Globus pallidus (tissue), 1 donor: ENCODE measurements around the gene IL16.
A peak's percentile ranks its signal among the peaks of the same experiment; 100 is the strongest.

ENCODE experiments used
- DNase-seq: peaks from one replicate; pipeline ENCODE4 v3.0.0-alpha.2; 2015; ENCODE audit warnings: low spot score

IL16 gene

DNA sequence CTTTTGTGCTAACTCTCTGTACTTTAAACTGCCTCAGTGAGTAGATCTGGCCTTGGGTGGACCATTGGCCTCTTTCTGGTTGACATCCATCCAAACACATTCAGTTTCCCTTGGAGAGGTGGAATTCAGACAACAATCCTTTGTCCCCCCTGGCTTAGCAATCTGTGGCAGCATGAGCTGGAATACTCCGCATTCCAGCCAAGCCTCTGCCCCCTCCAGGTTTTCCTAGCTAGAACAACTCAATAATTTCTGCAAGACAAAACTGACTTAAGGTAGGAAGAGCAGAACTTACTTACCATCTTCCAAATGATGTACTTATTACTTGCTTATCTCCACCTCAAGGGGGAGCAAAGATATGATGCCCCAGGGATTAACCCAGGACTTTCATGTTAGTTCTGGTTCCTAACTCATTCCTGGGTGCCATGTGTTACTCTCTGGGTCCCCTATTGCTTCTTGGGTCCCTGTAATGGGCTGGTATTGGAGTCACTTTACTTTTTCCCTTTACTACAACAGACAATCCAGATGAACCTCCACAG, 21.8 kb upstream of the IL16 start:
- DNase-seq: no peak

- DNase-seq: no peak
Observed at GRCh38 chr15:81175496-81175895, 21.2 kb upstream of the IL16 start.

DNA sequence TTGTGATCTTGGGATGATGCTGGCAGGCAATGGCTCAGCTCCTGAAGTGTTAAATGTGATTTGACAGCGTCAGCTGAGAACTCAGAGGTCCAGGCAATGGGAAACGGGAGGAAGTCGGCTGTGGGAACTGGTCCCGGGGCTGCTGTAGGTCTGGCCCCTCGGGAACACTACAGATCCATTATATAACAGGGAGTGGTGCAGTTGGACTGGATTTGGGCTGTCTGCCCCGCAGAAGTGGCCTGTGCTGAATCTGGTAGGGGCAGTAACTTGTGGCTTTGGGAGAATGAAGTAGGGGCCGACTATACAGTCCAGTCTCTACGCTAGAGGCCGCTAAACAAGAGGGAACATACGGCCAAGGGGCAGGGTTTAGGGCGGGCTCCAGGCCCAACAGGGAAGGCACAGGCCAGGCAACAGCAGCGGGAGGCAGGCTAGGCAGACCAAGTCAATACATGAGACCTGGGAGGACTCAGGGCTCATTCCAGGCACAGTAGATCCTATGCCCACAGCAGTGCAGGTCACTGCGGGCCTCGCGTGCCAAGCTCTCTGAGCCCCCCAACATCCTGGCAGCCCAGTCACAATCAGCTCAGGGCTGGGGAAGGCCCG, 20.3 kb upstream of the IL16 start:
- DNase-seq: no peak

- DNase-seq: no peak
Observed at GRCh38 chr15:81178365-81178764, 18.3 kb upstream of the IL16 start.

- no peak for DNase-seq
Observed at GRCh38 chr15:81181220-81181619, 15.5 kb upstream of the IL16 start.

- peak; percentile 40 for DNase-seq
Observed at GRCh38 chr15:81182031-81182755, 14.5 kb upstream of the IL16 start.

DNA sequence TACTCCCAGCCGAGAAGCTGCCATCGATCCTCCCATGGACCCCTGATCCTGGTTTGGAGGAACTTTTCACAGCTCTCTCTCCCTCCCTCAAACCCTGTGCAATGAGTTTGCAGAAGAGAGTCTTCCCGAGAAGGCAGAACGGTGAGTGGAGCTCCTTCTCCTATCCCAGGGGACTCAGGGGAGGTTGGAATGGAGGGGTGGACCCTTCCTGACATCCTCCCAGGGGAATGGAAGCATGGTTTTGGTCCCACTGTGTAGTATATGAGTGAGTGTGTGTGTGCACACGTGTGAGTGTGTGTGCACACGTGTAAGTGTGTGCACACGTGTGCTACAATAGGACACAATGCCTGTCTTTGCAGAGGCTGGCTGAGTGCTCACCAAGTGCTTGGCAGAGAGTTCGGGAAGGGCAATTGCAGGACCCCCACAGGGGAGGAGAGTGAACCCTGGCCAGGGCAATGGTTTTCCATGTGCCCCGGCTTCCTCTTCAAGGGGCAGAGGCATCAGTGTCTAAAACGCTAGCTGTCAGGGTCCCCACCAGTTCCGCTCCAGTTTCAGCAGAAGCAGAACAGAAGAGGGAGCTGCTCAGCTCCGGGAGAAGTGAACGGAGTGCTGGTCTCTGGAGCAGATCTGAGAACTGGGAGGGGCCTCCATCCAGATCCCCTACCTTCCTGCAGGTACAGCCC, 13.8 kb upstream of the IL16 start:
- DNase-seq: no peak

- no peak for DNase-seq
Observed at GRCh38 chr15:81183439-81183775, 13.3 kb upstream of the IL16 start.

- no peak for DNase-seq
Observed at GRCh38 chr15:81184188-81184587, 12.5 kb upstream of the IL16 start.

DNA sequence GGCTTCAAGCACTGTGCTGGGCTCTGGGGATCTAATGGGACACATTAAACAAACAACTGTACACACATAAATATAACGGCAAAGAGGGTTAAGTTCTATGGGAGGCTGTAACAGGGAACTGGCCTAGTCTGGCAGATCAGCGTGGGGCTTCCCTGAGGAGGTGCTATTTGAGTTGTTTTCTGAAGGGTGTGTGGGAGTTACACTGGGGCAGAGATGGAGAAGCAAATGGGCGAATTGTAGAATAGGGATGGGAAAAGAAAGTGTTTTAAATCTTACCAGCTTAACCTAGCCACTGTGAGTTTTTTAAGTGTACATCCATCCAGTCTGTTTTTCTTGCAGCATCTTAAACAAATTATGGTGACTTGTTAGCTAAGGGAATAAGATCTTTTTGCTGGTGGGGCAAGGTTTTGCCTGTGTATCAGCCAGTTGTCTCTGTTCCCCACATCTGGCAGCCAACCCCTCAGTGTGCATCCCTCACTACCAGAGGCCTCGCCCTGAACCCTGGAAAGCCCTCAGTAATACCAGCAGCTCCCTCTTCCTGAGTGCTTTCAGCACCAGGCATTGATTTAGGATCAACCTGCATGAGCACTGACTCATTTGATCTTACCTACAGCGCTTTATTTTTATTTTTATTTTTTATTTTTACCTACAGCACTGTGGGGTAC, 10.9 kb upstream of the IL16 start:
- no peak for DNase-seq

DNA sequence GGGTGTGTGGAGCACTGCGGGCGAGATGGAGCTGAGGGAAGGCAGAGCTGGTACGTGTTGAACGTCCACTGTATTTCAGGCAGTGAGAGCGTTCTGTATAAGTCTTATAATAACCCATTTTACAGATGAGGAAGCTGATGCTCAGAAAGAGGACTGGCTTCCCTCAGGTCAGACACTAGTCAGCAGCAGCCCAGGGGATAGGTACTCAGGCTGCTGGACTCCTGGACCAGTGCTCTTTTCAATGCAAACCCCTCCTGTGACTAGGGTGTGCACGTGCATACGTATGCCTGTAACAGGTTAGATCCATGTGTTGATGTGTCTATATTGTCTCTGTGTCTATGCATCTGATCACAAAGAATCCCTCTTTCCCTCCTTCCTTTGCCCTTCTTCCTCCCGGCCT, 8.3 kb upstream of the IL16 start:
- no peak for DNase-seq

- DNase-seq: no peak
Observed at GRCh38 chr15:81189583-81190283, 6.9 kb upstream of the IL16 start.

- DNase-seq: no peak
Observed at GRCh38 chr15:81190922-81191507, 5.7 kb upstream of the IL16 start.

GRCh38 chr15:81191701-81192100, 5.0 kb upstream of the IL16 start:
- no peak for DNase-seq

DNA sequence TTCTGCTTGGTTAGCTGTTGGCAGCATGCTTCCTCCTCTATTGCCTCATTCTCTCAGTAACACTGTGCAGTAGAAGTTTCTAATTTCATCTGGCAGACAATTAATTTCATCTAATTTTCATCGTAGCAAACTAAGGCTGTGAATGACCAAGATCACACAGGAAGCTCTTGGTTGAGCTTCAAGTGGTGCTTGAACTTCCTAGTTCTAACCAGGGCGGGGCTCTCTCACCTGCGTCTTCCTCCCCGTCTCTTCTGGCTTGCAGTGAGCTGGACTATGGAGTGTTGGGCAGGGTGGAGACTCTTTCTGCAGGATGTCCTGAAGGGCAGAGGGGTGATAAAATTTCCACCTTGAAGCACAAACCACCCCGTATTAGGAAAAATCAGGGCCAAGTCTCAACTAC, 2.0 kb upstream of the IL16 start:
- DNase-seq: no peak

GRCh38 chr15:81195339-81195864, 1.3 kb upstream of the IL16 start:
- peak; percentile 42 for DNase-seq

DNA sequence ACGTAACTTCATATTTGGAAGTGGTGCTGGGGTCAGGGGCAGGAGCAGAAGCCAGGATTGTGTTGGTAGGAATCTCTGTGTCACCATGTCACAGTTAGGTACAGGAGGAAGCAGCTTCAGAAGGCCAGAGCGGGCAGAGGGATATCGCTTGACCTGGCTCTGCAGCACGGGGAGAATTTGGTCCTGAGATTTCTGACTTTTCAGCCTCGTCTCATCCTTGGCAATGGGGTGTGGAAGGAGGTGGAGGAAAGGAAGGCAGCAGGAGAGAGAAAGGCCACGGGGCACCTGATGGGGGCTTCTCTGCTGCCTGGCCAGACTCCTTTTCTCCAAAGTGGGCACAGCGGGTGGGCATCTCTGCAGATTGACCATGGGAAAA, 564 bp downstream of the IL16 start:
- DNase-seq: no peak

DNA sequence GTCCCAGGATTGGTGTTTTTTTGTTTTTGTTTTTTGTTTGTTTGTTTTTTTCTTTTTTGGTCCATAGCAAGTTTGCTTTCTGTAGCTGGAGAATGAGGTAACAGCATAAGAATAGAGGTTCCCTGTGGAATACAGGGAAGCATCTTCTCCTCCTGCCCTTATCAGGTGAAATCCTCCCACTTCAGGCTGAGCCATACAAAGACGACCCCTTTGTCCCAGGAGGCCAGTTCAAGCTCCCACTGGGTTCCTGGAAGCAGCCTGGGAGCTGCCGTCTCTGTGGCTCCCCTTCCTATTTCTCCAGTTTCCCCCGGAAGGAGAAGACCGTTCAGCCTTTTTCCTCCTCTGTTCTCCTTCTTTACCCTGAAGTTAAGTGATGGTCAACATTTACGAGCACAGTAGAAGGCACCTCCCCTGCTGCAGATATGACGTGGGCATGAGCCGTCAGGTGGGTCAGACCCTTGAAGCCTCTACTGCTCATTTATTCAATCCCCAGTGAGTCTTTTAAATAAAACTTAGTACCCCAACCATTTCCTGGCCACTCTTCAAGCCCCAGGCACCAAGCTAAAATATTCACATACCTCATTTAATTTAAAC, 1.1 kb downstream of the IL16 start:
- DNase-seq: no peak

DNA sequence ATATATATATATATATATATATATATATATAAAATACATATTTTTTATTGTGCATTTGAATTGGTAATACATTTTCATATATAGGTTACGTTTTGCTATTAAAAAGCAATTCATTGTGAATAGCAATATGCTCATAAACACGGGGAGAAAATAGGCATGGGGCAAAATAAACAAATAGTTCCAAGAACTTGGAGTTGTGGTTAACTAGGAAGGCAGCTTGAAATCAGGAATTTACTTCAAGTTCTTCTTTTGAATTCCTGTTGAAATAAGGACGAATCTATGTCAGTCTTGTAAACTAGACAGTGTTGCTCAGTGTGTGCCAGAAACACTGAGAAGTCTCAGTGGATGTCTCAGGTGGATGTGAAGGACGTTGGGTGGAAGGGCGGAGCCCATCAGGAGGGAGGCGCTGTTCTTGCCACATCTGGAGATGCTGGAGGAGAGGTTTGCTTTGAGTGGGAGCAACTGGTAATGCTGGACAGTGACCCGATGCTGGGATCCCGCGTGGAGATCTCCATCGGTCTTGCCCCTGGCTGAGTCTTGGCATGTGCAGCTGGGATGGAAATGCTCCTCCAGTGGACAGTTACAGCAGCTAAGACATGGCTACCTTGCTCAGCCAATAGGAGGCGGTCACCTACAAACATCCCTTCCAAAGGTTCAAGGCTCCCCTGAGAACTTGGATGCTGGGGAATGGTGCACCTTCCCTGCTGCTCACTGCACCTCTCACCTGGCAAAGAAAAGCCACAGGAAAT, 2.5 kb downstream of the IL16 start:
- DNase-seq: no peak

DNA sequence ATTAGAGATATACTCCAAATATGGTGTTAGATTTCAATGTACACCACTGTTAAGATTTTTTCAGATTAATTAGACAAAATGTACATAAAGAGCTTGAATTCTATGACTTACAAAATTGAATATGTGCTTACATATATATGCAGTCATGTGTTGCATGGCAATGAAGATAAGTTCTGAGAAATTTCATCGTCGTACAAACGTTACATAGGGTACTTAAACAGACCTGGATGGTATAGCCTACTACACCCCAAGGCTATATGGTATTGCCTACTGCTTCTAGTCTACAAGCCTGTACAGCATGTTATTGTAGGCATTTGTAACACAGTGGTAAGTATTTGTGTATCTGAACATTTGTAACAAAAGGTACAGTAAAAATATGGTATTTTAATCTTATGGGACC, 9.3 kb downstream of the IL16 start:
- no peak for DNase-seq
